GM21717 (cell line): ENCODE measurements around the gene YWHAG.
"Not testable (repeated sequence)": the region's sequence is repeated elsewhere in the genome, so short reads cannot be mapped to it uniquely, and the experiment has no call there.

Experiments
- ATAC-seq: cut with Tn5 transposase; IDR thresholded peaks from one replicate; pipeline ENCODE4 v1.9.1; 2021; ENCODE audit warnings: mild to moderate bottlenecking, moderate library complexity; ENCODE audit not compliant: unreplicated experiment

Gene YWHAG

GRCh38 chr7:76301000-76301399 lies 57.8 kb downstream of the YWHAG start:
- ATAC-seq, result no peak

GRCh38 chr7:76300166-76300731 lies 58.5 kb downstream of the YWHAG start:
- no peak for ATAC-seq

- no peak for ATAC-seq
Measured at GRCh38 chr7:76296743-76297740, 61.7 kb downstream of the YWHAG start.

GRCh38 chr7:76294344-76295024 lies 64.3 kb downstream of the YWHAG start:
- no peak for ATAC-seq

- ATAC-seq, result no peak
Measured at GRCh38 chr7:76293407-76293901, 65.3 kb downstream of the YWHAG start.

- ATAC-seq, result not testable (repeated sequence)
Measured at GRCh38 chr7:76292911-76293310, 65.9 kb downstream of the YWHAG start.

GRCh38 chr7:76292213-76292573 lies 66.6 kb downstream of the YWHAG start:
- ATAC-seq, result no peak

GRCh38 chr7:76291351-76292212 lies 67.2 kb downstream of the YWHAG start:
- ATAC-seq, result peak; percentile 64

GRCh38 chr7:76290847-76291350 lies 67.9 kb downstream of the YWHAG start:
- not testable (repeated sequence) for ATAC-seq

GRCh38 chr7:76286842-76287403 lies 71.9 kb downstream of the YWHAG start:
- ATAC-seq, result no peak

- no peak for ATAC-seq
Measured at GRCh38 chr7:76285604-76286374, 73.0 kb downstream of the YWHAG start.

GRCh38 chr7:76283254-76284159 lies 75.3 kb downstream of the YWHAG start:
- no peak for ATAC-seq

- ATAC-seq, result no peak
Measured at GRCh38 chr7:76282344-76283253, 76.2 kb downstream of the YWHAG start.

GRCh38 chr7:76281706-76282343 lies 77.0 kb downstream of the YWHAG start:
- no peak for ATAC-seq

GRCh38 chr7:76281006-76281705 lies 77.6 kb downstream of the YWHAG start:
- no peak for ATAC-seq

- ATAC-seq, result no peak
Measured at GRCh38 chr7:76280408-76280807, 78.4 kb downstream of the YWHAG start.
